ENCODE measurements around the gene PRH2. TPM values are rescaled to one million over a fixed set of nuclear protein-coding genes. Genes with fewer than 3 reads are reported as not detected.

Gene PRH2
- total and polyA plus RNA-seq, 9 of the 15 experiments (the other 6 are each of a cell fraction or from before 2014, with no cell fraction given), result 0.18 to 0.81 (median 0.24) TPM; not detected in 6

DNA sequence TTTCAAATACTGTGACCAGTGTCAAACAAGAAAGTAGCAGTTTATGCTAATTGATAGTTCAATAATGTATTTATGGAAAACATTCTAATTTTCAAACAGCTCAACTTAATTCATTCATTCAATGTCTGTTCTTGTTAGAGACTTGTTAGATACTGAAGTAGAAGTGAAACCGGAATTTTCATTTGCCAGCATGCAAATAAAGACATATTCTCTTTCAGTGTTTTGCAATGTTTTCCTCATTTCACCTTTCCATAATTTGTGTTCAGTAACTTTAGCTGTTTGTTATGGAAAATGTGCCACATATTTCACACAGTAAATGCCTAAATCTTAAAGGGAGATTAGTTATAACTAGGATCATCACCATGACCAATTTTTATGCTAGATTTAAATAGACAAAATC is 36.4 kb downstream of the PRH2 start:
- FAIRE-seq (no peak), DNase-seq (ENCODE audit: extremely low read depth in 1 of 4, low spot score in 3 of 4) (no peak), ATAC-seq (no peak)
- intact Hi-C loops (cut with micrococcal nuclease) (no loop called here), in situ Hi-C loops (cut with MboI) (no loop called here)
- H3K79me2 ChIP-seq (ENCODE audit: control insufficient read depth, insufficient read depth, low read length), result no peaks in the 10 kb centered on the region; the same call in 2 of the 3 replicates
- H2AFZ ChIP-seq (ENCODE audit: low read depth, low read length), result no peak overlapping the region
- H3K9ac ChIP-seq (ENCODE audit: insufficient read depth in 1 of 2, low read depth in 2 of 2, low read length in 2 of 2), result no peak overlapping the region
- ChIA-PET CTCF (ENCODE audit: low intra/inter-chr PET ratio) (no interaction called here), POLR2A (no interaction called here)
- H3K27ac ChIP-seq (ENCODE audit: extremely low read depth, low read depth, low read length), result no peak overlapping the region
- no TSS peak for BruUV-seq (replicated peaks)
- no peak for TF ChIP-seq SLC30A9 (CRISPR knock-in tag; IDR thresholded peaks at IDR 0.05)
- no peak for TF ChIP-seq ARID2 (IDR thresholded peaks at IDR 0.05)
- no peak for TF ChIP-seq SMC3 (conservative IDR thresholded peaks at IDR 0.05; ENCODE audit: insufficient read depth, low read depth, low read length)
- TF ChIP-seq, protein P1, sequence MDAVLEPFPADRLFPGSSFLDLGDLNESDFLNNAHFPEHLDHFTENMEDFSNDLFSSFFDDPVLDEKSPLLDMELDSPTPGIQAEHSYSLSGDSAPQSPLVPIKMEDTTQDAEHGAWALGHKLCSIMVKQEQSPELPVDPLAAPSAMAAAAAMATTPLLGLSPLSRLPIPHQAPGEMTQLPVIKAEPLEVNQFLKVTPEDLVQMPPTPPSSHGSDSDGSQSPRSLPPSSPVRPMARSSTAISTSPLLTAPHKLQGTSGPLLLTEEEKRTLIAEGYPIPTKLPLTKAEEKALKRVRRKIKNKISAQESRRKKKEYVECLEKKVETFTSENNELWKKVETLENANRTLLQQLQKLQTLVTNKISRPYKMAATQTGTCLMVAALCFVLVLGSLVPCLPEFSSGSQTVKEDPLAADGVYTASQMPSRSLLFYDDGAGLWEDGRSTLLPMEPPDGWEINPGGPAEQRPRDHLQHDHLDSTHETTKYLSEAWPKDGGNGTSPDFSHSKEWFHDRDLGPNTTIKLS (IDR thresholded peaks at IDR 0.05; ENCODE audit: borderline replicate concordance, low read depth), result no peak
- TF ChIP-seq, protein P2, sequence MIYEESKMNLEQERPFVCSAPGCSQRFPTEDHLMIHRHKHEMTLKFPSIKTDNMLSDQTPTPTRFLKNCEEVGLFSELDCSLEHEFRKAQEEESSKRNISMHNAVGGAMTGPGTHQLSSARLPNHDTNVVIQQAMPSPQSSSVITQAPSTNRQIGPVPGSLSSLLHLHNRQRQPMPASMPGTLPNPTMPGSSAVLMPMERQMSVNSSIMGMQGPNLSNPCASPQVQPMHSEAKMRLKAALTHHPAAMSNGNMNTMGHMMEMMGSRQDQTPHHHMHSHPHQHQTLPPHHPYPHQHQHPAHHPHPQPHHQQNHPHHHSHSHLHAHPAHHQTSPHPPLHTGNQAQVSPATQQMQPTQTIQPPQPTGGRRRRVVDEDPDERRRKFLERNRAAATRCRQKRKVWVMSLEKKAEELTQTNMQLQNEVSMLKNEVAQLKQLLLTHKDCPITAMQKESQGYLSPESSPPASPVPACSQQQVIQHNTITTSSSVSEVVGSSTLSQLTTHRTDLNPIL (CRISPR knock-in tag; IDR thresholded peaks at IDR 0.05), result no peak
- TF ChIP-seq CCNT2 (IDR thresholded peaks at IDR 0.05; ENCODE audit: borderline replicate concordance, extremely low read depth, insufficient read length, low read depth, low read length), result no peak
- TF ChIP-seq CBX2 (IDR thresholded peaks at IDR 0.05; ENCODE audit: insufficient read depth, low read length, poor library complexity, severe bottlenecking), result no peak
- TF ChIP-seq, protein P3, sequence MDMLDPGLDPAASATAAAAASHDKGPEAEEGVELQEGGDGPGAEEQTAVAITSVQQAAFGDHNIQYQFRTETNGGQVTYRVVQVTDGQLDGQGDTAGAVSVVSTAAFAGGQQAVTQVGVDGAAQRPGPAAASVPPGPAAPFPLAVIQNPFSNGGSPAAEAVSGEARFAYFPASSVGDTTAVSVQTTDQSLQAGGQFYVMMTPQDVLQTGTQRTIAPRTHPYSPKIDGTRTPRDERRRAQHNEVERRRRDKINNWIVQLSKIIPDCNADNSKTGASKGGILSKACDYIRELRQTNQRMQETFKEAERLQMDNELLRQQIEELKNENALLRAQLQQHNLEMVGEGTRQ (CRISPR knock-in tag; IDR thresholded peaks at IDR 0.05), result no peak
- TF ChIP-seq GABPB1 (CRISPR knock-in tag; IDR thresholded peaks at IDR 0.05), result no peak
- TF ChIP-seq TBL1XR1 (IDR thresholded peaks at IDR 0.05; ENCODE audit: low read length in 2 of 2), result no peak
- H3K9me3 ChIP-seq (replicated peaks; ENCODE audit: control insufficient read depth, insufficient read depth, low read depth, low read length), result no peaks in the 10 kb centered on the region
- H3K9me1 ChIP-seq (ENCODE audit: control insufficient read depth, insufficient read depth, low read length), result no peaks in the 10 kb centered on the region
- WGBS (ENCODE audit: insufficient coverage, low coverage, missing lambda C conversion rate), result 80% methylated on average over 1 of the region's 1 CpG
- no peaks in the 10 kb centered on the region for H3K27me3 ChIP-seq (ENCODE audit: control insufficient read depth in 2 of 2, insufficient read depth in 2 of 2, low read length in 2 of 2)
- no peaks in the 10 kb centered on the region; a peak in 1 of 5 replicates for H3K4me1 ChIP-seq (replicated peaks in 1 of 2; ENCODE audit: control insufficient read depth in 2 of 2, insufficient read depth in 2 of 2, low read length in 2 of 2)
- no peaks in the 10 kb centered on the region for H4K20me1 ChIP-seq (replicated peaks; ENCODE audit: control insufficient read depth, insufficient read depth, low read length)
- H3K4me3 ChIP-seq, result no peak overlapping the region
- no peaks in the 10 kb centered on the region for H3K36me3 ChIP-seq (ENCODE audit: control insufficient read depth, insufficient read depth, low read length)
- no peak overlapping the region for H3K4me2 ChIP-seq (ENCODE audit: insufficient read depth, low read length)

Data from K562 (cell line).